Peyer's patch (tissue), 4 donors: Measurements from ENCODE around the gene PTPRQ. TPM values are rescaled to one million over a fixed set of nuclear protein-coding genes. Genes with fewer than 3 reads are reported as not detected.
"Not testable (repeated sequence)": the region's sequence is repeated elsewhere in the genome, so short reads cannot be mapped to it uniquely, and the experiment has no call there.

ENCODE experiments used
- DNase-seq, 3 donors: peaks; one replicate each; pipeline ENCODE4 v3.0.0-alpha.2; 2017 to 2019
- H3K27ac ChIP-seq, 4 donors: fragments of 200-600 bp; sonication (generic); one replicate each; pipeline ENCODE4 v1.5.1; 2016 to 2019
- H3K27me3 ChIP-seq, 2 donors: fragments of 200-600 bp; sonication (generic); one replicate each; pipeline ENCODE4 v1.5.1; 2019
- H3K36me3 ChIP-seq, 3 donors: fragments of 200-600 bp; sonication (generic); one replicate each; pipeline ENCODE4 v1.5.1; 2016 to 2019
- H3K4me1 ChIP-seq, 4 donors: fragments of 200-600 bp; sonication (generic); one replicate each; pipeline ENCODE4 v1.5.1; 2016 to 2019
- H3K4me3 ChIP-seq, 4 donors: fragments of 200-600 bp; sonication (generic); 1 replicate in 3 of 4; 2 replicates in 1 of 4; pipeline ENCODE4 v1.5.1; 2016 to 2019; ENCODE audit warnings: mild to moderate bottlenecking in 1 of 4
- H3K9me3 ChIP-seq, 4 donors: fragments of 200-600 bp; sonication (generic); one replicate each; pipeline ENCODE4 v1.5.1; 2016 to 2019; ENCODE audit warnings: mild to moderate bottlenecking in 1 of 4
- CTCF ChIP-seq, 6 experiments: fragments of 450-650 bp in 4 of 6; fragments of 200-600 bp in 2 of 6; sonication (generic) in 1 of 6; IDR thresholded peaks; one replicate each; pipeline ENCODE4 v1.5.1; 2017 to 2019; ENCODE audit warnings: antibody characterized with exemption in 6 of 6, mild to moderate bottlenecking in 3 of 6, moderate library complexity in 1 of 6
- POLR2A ChIP-seq, 2 donors: fragments of 450-650 bp; IDR thresholded peaks; one replicate each; pipeline ENCODE4 v1.5.1; 2017; ENCODE audit warnings: antibody characterized with exemption in 2 of 2, mild to moderate bottlenecking in 2 of 2, moderate library complexity in 2 of 2
- total RNA-seq, 4 donors: library from RNA; depleted of rRNA; stranded (reverse); fragments of >200 nt; gene quantifications; one replicate each; pipeline ENCODE4 v1.1.0, GENCODE V29; 2016

Gene PTPRQ
- total RNA-seq, 4 donors from 2014 or later: 0.13 TPM; not detected in 3

GRCh38 chr12:80472911-80473500 lies 29.0 kb downstream of the PTPRQ start:
- Histone ChIP-seq H3K27me3 (no peaks in the 10 kb centered on the region), H3K4me3 (no peak overlapping the region), H3K27ac (no peak overlapping the region), H3K9me3 (no peaks in the 10 kb centered on the region), H3K36me3 (no peaks in the 10 kb centered on the region), H3K4me1 (no peaks in the 10 kb centered on the region)
- TF ChIP-seq CTCF (IDR thresholded peaks at IDR 0.05): peak in 3 of 6 experiments; percentile 13 to 50 (median 44)
- no peak for TF ChIP-seq POLR2A (IDR thresholded peaks at IDR 0.05)
- DNase-seq: no peak

GRCh38 chr12:80477521-80478145 lies 33.6 kb downstream of the PTPRQ start:
- H3K27me3 ChIP-seq, H3K36me3 ChIP-seq, H3K4me1 ChIP-seq, DNase-seq, H3K27ac ChIP-seq, H3K4me3 ChIP-seq, H3K9me3 ChIP-seq: not testable (repeated sequence)

- H3K27me3 ChIP-seq: no peaks in the 10 kb centered on the region
- H3K4me1 ChIP-seq: no peaks in the 10 kb centered on the region
- DNase-seq: no peak
- no peak overlapping the region for H3K4me3 ChIP-seq
- no peak for TF ChIP-seq CTCF (IDR thresholded peaks at IDR 0.05)
- no peaks in the 10 kb centered on the region for H3K9me3 ChIP-seq
- H3K36me3 ChIP-seq: no peaks in the 10 kb centered on the region
- no peak overlapping the region for H3K27ac ChIP-seq
Observed at GRCh38 chr12:80484746-80485145, 40.7 kb downstream of the PTPRQ start.

DNA sequence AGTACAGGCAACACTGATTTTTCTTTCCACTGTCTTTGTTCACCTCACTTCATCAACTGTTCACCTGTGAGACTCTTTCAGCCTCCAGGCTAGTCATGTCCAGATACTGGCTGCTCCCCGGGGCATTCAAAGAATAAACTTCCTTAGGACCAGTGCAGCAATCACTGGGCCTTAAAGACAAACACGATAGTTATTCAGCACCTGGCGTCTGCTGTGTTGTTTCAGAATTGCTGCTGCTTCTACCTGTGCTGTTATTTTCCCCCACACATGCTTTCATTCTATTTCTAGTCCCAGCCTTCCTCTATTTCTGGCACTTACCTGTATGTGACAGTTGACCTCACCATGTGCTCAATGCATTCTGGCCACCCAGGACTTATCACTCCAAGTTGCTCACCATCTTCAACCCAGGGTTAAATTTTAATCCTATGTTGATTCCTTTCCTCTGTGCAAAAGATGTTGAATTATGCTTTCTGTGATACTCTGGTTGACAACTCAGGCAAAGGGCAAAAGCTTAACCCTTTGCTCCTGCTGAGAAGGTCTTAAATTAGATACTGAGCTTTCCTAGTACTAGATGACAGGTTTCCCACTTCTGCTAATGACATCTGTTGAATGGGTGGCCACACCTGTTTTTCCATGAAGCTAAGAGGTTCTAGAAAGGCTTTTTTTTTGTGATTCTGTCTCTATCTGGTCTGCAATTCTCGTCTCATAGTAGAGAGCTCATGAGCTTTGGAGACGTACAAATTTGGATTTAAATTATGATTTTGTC lies 41.4 kb downstream of the PTPRQ start:
- H3K9me3 ChIP-seq: no peaks in the 10 kb centered on the region
- no peak overlapping the region for H3K4me3 ChIP-seq
- no peak for DNase-seq
- H3K4me1 ChIP-seq: no peaks in the 10 kb centered on the region
- no peaks in the 10 kb centered on the region for H3K36me3 ChIP-seq
- no peak overlapping the region for H3K27ac ChIP-seq
- no peak for TF ChIP-seq POLR2A (IDR thresholded peaks at IDR 0.05)
- TF ChIP-seq CTCF (IDR thresholded peaks at IDR 0.05): no peak
- no peaks in the 10 kb centered on the region for H3K27me3 ChIP-seq

- DNase-seq: no peak
- Histone ChIP-seq H3K36me3 (no peaks in the 10 kb centered on the region), H3K27me3 (no peaks in the 10 kb centered on the region), H3K4me3 (no peak overlapping the region), H3K9me3 (no peaks in the 10 kb centered on the region), H3K4me1 (no peaks in the 10 kb centered on the region), H3K27ac (no peak overlapping the region)
- TF ChIP-seq CTCF (IDR thresholded peaks at IDR 0.05) (no peak), POLR2A (IDR thresholded peaks at IDR 0.05) (no peak)
Observed at GRCh38 chr12:80490329-80490728, 46.3 kb downstream of the PTPRQ start.

DNA sequence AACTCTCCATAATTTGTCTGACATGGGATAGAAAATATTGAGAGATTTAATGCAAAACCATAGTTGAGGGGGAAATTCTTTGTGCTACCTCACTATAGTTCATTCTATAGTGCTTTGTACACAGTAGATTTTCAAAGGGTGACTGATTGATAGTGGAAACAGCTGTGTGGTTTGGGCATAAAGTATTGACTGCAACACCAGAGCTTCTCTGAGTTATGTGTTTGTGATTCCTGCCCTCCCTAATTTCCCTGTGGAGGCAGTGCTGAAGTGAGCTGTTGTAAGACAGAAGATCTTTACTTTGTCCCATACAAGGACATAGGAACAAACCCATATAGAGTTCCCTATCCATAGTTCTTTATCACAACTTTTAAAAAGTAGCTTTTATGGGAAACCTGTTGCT lies 47.1 kb downstream of the PTPRQ start:
- no peaks in the 10 kb centered on the region for H3K4me1 ChIP-seq
- no peak overlapping the region for H3K27ac ChIP-seq
- no peak for DNase-seq
- no peaks in the 10 kb centered on the region for H3K36me3 ChIP-seq
- H3K27me3 ChIP-seq: no peaks in the 10 kb centered on the region
- H3K4me3 ChIP-seq: no peak overlapping the region
- no peak for TF ChIP-seq CTCF (IDR thresholded peaks at IDR 0.05)
- no peak for TF ChIP-seq POLR2A (IDR thresholded peaks at IDR 0.05)
- H3K9me3 ChIP-seq: no peaks in the 10 kb centered on the region
